ENCODE results near the gene NEK7.

DNA sequence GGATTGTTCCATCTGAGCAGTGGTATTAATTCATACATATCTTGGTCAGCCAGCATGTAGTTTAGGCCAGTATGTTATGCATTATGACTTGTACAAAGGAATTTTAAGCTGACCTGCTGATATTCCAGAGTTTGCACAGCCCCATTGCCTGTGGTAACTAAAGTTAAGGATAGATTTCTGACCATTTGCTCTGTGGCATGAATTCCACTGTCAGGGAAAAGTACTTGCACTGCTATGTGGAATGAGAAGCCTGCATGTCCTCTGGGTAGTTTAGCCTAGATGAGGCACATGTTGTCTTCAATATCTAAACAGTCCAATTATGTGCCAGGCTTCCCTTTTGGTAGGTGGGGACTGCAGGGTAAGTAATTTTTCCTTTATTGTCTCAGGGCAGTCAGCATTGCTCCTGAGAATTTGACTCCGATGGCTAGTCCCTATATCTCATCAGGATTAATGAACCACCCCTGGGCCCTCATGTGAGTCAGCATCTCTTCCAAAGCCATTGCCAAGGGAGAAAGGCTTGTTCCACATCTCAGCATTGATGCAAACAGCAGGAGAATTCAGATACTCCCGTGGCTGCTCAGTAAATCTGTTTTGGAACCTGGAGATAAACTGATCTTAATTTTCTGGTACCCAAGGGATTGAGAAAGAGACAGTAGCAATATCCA lies 30.2 kb downstream of the NEK7 start:
- no peak for TF ChIP-seq CTCF (IDR thresholded peaks at IDR 0.05)
- TF ChIP-seq ZFX (IDR thresholded peaks at IDR 0.05; ENCODE audit: borderline replicate concordance): no peak
